GM23338 (cell line): ENCODE results near the gene PTPRZ1. TPM values are rescaled to one million over a fixed set of nuclear protein-coding genes. Genes with fewer than 3 reads are reported as not detected.

Experiments used
- ATAC-seq: fragments of 200-7000 bp; cut with Tn5 transposase; 3 replicates; pipeline ENCODE4 v1.9.1; 2020
- DNase-seq: peaks from one replicate; pipeline ENCODE4 v3.0.0-alpha.2; 2015; ENCODE audit warnings: low spot score
- H2AFZ ChIP-seq: fragments of 200-600 bp; sonication (generic); 2 replicates; pipeline ENCODE4 v1.8.0; 2016; ENCODE audit warnings: antibody characterized with exemption, mild to moderate bottlenecking, moderate library complexity
- H3F3A ChIP-seq: fragments of 200-600 bp; sonication (generic); replicated peaks from 2 replicates; pipeline ENCODE4 v1.8.0; 2017; ENCODE audit warnings: antibody characterized with exemption, mixed run types, low read depth
- H3K27ac ChIP-seq: fragments of 200-600 bp; sonication (generic); 2 replicates; pipeline ENCODE4 v1.6.1; 2016; ENCODE audit warnings: low read depth
- H3K27me3 ChIP-seq: fragments of 200-600 bp; sonication (generic); 2 replicates; pipeline ENCODE4 v1.8.0; 2016; ENCODE audit warnings: mild to moderate bottlenecking, mixed run types, moderate library complexity; ENCODE audit not compliant: insufficient read depth
- H3K36me3 ChIP-seq: fragments of 200-600 bp; sonication (generic); 2 replicates; pipeline ENCODE4 v1.8.0; 2016; ENCODE audit warnings: mild to moderate bottlenecking; ENCODE audit not compliant: insufficient read depth
- H3K4me1 ChIP-seq: fragments of 200-600 bp; sonication (generic); 2 replicates; pipeline ENCODE4 v1.8.0; 2016; ENCODE audit warnings: mild to moderate bottlenecking, moderate library complexity; ENCODE audit not compliant: insufficient read depth
- H3K4me2 ChIP-seq: fragments of 200-600 bp; sonication (generic); 2 replicates; pipeline ENCODE4 v1.7.1; 2017; ENCODE audit warnings: mixed run types
- H3K4me3 ChIP-seq: fragments of 200-600 bp; sonication (generic); 2 replicates; pipeline ENCODE4 v1.6.1; 2016; ENCODE audit warnings: mixed run types
- H3K79me2 ChIP-seq: fragments of 200-600 bp; sonication (generic); replicated peaks from 2 replicates; pipeline ENCODE4 v1.8.0; 2017; ENCODE audit warnings: mild to moderate bottlenecking; ENCODE audit not compliant: insufficient read depth
- H3K9me2 ChIP-seq: fragments of 200-600 bp; sonication (generic); 2 replicates; pipeline ENCODE4 v1.8.0; 2017; ENCODE audit not compliant: insufficient read depth
- H4K20me1 ChIP-seq: fragments of 200-600 bp; sonication (generic); replicated peaks from 2 replicates; pipeline ENCODE4 v1.8.0; 2017; ENCODE audit warnings: mild to moderate bottlenecking; ENCODE audit not compliant: insufficient read depth
- H3K27ac Mint-ChIP-seq: 2 replicates; pipeline ENCODE4 v1.8.0; 2020; ENCODE audit warnings: inconsistent platforms, mild to moderate bottlenecking, moderate library complexity, mixed read lengths
- H3K27me3 Mint-ChIP-seq: 3 replicates; pipeline ENCODE4 v1.8.0; 2022; ENCODE audit warnings: low read depth, mild to moderate bottlenecking, moderate library complexity, mixed read lengths, inconsistent platforms; ENCODE audit not compliant: insufficient read depth, poor library complexity
- H3K36me3 Mint-ChIP-seq: 3 replicates; pipeline ENCODE4 v1.8.0; 2021; ENCODE audit warnings: low read depth, mild to moderate bottlenecking, inconsistent platforms, moderate library complexity, mixed read lengths
- H3K4me1 Mint-ChIP-seq: 3 replicates; pipeline ENCODE4 v1.8.0; 2020; ENCODE audit warnings: mild to moderate bottlenecking, inconsistent platforms, mixed read lengths
- H3K4me3 Mint-ChIP-seq: 3 replicates; pipeline ENCODE4 v1.8.0; 2021; ENCODE audit warnings: moderate library complexity, mild to moderate bottlenecking, inconsistent platforms, mixed read lengths
- H3K9me3 Mint-ChIP-seq: 3 replicates; pipeline ENCODE4 v1.8.0; 2020; ENCODE audit warnings: moderate library complexity, mild to moderate bottlenecking, inconsistent platforms, mixed read lengths
- CREB1 ChIP-seq: fragments of 250-450 bp; sonication (Bioruptor Pico); IDR thresholded peaks from 2 replicates; pipeline ENCODE4 v1.5.0; 2020; ENCODE audit warnings: low read depth, mild to moderate bottlenecking, moderate library complexity
- CTCF ChIP-seq, 2 experiments: fragments of 200-600 bp in 1 of 2; sonication (generic) in 1 of 2; conservative IDR thresholded peaks; 2 replicates each; pipeline versions ENCODE4 v1.5.1 to v1.6.1; 2016 to 2017; ENCODE audit warnings: antibody characterized with exemption in 2 of 2, low read depth in 2 of 2, mild to moderate bottlenecking in 2 of 2, moderate library complexity in 1 of 2
- ETS1 ChIP-seq: IDR thresholded peaks from 2 replicates; pipeline ENCODE4 v1.6.1; 2016; ENCODE audit warnings: antibody characterized with exemption
- EZH2 ChIP-seq: fragments of 200-600 bp; sonication (generic); IDR thresholded peaks from one replicate; pipeline ENCODE4 v1.8.0; 2017; ENCODE audit warnings: antibody characterized with exemption, mild to moderate bottlenecking, low read depth; ENCODE audit not compliant: unreplicated experiment
- EZH2phosphoT487 ChIP-seq: fragments of 200-600 bp; sonication (generic); IDR thresholded peaks from one replicate; pipeline ENCODE4 v1.8.1; 2018; ENCODE audit warnings: antibody characterized with exemption; ENCODE audit not compliant: unreplicated experiment
- JUNB ChIP-seq: IDR thresholded peaks from one replicate; pipeline ENCODE4 v1.6.1; 2016; ENCODE audit warnings: antibody characterized with exemption; ENCODE audit not compliant: unreplicated experiment
- NANOG ChIP-seq: IDR thresholded peaks from 2 replicates; pipeline ENCODE4 v1.6.1; 2016; ENCODE audit warnings: antibody characterized with exemption, borderline replicate concordance
- POLR2AphosphoS5 ChIP-seq: IDR thresholded peaks from 2 replicates; pipeline ENCODE4 v1.6.1; 2016; ENCODE audit warnings: antibody characterized with exemption, low read depth
- REST ChIP-seq: IDR thresholded peaks from one replicate; pipeline ENCODE4 v1.6.1; 2018; ENCODE audit warnings: antibody characterized with exemption; ENCODE audit not compliant: unreplicated experiment
- STAT1 ChIP-seq: IDR thresholded peaks from one replicate; pipeline ENCODE4 v1.6.1; 2016; ENCODE audit warnings: antibody characterized with exemption; ENCODE audit not compliant: unreplicated experiment
- ZNF114 ChIP-seq: fragments of 250-450 bp; sonication (Bioruptor Pico); IDR thresholded peaks from 2 replicates; pipeline ENCODE4 v1.5.0; 2020; ENCODE audit warnings: mild to moderate bottlenecking, moderate library complexity
- ZNF331 ChIP-seq: fragments of 250-450 bp; sonication (Bioruptor Pico); IDR thresholded peaks from 2 replicates; pipeline ENCODE4 v1.5.0; 2020; ENCODE audit warnings: low read depth, mild to moderate bottlenecking, moderate library complexity
- ZNF462 ChIP-seq: fragments of 250-450 bp; sonication (Bioruptor Pico); IDR thresholded peaks from 2 replicates; pipeline ENCODE4 v1.5.0; 2020; ENCODE audit warnings: mild to moderate bottlenecking, moderate library complexity
- polyA plus RNA-seq: library from polyadenylated mRNA; unstranded; fragments of >200 nt; fragmentation: Nextera tagmentation; extraction: Ambion mirVana; gene quantifications from 2 replicates; pipeline ENCODE4 v1.2.1, GENCODE V29; 2016
- total RNA-seq: library from RNA; depleted of rRNA; stranded (reverse); fragments of >200 nt; shearing (Covaris generic); gene quantifications from 2 replicates; pipeline ENCODE4 v1.2.3, GENCODE V29; 2014

Gene PTPRZ1
- total and polyA plus RNA-seq, 2 experiments from 2014 or later = 160 to 230 TPM

GRCh38 chr7:121908042-121908441, 35.1 kb downstream of the PTPRZ1 start:
- Histone ChIP-seq H3K27me3 (no peaks in the 10 kb centered on the region), H4K20me1 (no peaks in the 10 kb centered on the region; the same call in 1 of the 2 replicates), H3K27ac (0 out of 2 replicates have a peak overlapping the region, but pooled peaks have one; percentile 5), H3K36me3 (no peaks in the 10 kb centered on the region), H3K79me2 (peaks cover 44% of the 10 kb centered on the region), H3K4me2 (no peak overlapping the region), H3K4me3 (no peak overlapping the region), H3K4me1 (peaks cover 19% of the 10 kb centered on the region; the same call in 1 of the 2 replicates), H3F3A (no peaks in the 10 kb centered on the region), H2AFZ (no peak overlapping the region), H3K9me2 (no peaks in the 10 kb centered on the region)
- TF ChIP-seq ZNF331 (CRISPR knock-in tag) (no peak), EZH2 (no peak), EZH2phosphoT487 (no peak), REST (no peak), CTCF (conservative IDR thresholded peaks at IDR 0.05; ENCODE audit: low read depth in 2 of 2) (no peak), NANOG (no peak), CREB1 (no peak), ZNF462 (CRISPR knock-in tag) (no peak), ZNF114 (CRISPR knock-in tag) (no peak), ETS1 (no peak), JUNB (no peak), STAT1 (no peak), POLR2AphosphoS5 (no peak)
- Mint-ChIP-seq H3K9me3 (no peaks in the 10 kb centered on the region), H3K36me3 (peaks cover 7% of the 10 kb centered on the region; the same call in 2 of the 3 replicates), H3K27ac (0 out of 2 replicates have a peak overlapping the region, but pooled peaks have one; percentile 24), H3K27me3 (no peaks in the 10 kb centered on the region), H3K4me3 (no peak overlapping the region), H3K4me1 (peaks cover 52% of the 10 kb centered on the region)
- ATAC-seq = no peak
- DNase-seq = no peak
